SK-N-SH treated with all-trans-retinoic acid at 6 μM for 48 hours (cell line): ENCODE data around the gene EHD4.

ENCODE experiments used
- ISL1 ChIP-seq: fragments of 250-450 bp; sonication (Bioruptor Pico); IDR thresholded peaks from 2 replicates; pipeline ENCODE4 v2.1.2; 2022; ENCODE audit warnings: mild to moderate bottlenecking, moderate library complexity
- ZFP3 ChIP-seq: fragments of 250-450 bp; sonication (Bioruptor Pico); IDR thresholded peaks from 2 replicates; pipeline ENCODE4 v1.5.0; 2020; ENCODE audit warnings: mild to moderate bottlenecking, moderate library complexity
- TF ChIP-seq, protein P1 (sequence below): fragments of 250-450 bp; sonication (Bioruptor Pico); IDR thresholded peaks from 2 replicates; pipeline ENCODE4 v1.5.1; 2020; ENCODE audit warnings: low read depth, mild to moderate bottlenecking, moderate library complexity
- TF ChIP-seq, protein P2 (sequence below): fragments of 250-450 bp; sonication (Bioruptor Pico); IDR thresholded peaks from 2 replicates; pipeline ENCODE4 v1.5.1; 2021; ENCODE audit warnings: mild to moderate bottlenecking, moderate library complexity

DNA sequence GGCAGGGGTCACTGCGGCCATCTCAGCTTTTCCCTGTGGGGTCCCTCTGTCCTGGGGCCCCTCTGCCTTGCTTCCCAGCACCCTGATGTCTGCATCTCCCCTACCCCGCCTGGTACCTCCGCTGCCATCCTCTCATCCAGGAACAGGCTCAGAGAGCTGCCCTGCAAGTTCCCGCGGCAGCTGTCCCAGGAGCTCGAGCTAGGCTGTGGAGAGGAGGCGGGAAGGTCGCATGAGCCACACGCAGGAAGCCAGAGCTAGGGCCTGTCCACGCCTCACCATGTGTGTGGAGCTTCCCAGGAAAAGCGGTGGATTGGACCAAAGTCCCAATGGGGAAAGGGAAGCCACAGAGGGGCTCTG is 121.2 kb downstream of the EHD4 start:
- no peak for TF ChIP-seq ZFP3
- TF ChIP-seq, protein P1, sequence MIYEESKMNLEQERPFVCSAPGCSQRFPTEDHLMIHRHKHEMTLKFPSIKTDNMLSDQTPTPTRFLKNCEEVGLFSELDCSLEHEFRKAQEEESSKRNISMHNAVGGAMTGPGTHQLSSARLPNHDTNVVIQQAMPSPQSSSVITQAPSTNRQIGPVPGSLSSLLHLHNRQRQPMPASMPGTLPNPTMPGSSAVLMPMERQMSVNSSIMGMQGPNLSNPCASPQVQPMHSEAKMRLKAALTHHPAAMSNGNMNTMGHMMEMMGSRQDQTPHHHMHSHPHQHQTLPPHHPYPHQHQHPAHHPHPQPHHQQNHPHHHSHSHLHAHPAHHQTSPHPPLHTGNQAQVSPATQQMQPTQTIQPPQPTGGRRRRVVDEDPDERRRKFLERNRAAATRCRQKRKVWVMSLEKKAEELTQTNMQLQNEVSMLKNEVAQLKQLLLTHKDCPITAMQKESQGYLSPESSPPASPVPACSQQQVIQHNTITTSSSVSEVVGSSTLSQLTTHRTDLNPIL (CRISPR knock-in tag) = no peak
- TF ChIP-seq, protein P2, sequence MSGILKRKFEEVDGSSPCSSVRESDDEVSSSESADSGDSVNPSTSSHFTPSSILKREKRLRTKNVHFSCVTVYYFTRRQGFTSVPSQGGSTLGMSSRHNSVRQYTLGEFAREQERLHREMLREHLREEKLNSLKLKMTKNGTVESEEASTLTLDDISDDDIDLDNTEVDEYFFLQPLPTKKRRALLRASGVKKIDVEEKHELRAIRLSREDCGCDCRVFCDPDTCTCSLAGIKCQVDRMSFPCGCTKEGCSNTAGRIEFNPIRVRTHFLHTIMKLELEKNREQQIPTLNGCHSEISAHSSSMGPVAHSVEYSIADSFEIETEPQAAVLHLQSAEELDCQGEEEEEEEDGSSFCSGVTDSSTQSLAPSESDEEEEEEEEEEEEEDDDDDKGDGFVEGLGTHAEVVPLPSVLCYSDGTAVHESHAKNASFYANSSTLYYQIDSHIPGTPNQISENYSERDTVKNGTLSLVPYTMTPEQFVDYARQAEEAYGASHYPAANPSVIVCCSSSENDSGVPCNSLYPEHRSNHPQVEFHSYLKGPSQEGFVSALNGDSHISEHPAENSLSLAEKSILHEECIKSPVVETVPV (CRISPR knock-in tag) = no peak
- TF ChIP-seq ISL1 (CRISPR knock-in tag) = no peak
